ENCODE data around the gene TAAR2.

TAAR2 gene

GRCh38 chr6:132592855-132593254 lies 31.2 kb downstream of the TAAR2 start:
- TF ChIP-seq EZH2 (IDR thresholded peaks at IDR 0.05; ENCODE audit: borderline replicate concordance, low read depth, low read length, severe bottlenecking) (no peak), CTCF (IDR thresholded peaks at IDR 0.05; ENCODE audit: borderline replicate concordance, extremely low read depth, low read length, poor library complexity, severe bottlenecking) (no peak)
- Histone ChIP-seq H3K36me3 (ENCODE audit: insufficient read depth, low read length) (no peaks in the 10 kb centered on the region), H3K9me3 (ENCODE audit: insufficient read depth, low read length, severe bottlenecking) (no peaks in the 10 kb centered on the region), H3K4me1 (ENCODE audit: insufficient read depth, low read length) (no peaks in the 10 kb centered on the region), H3K9ac (ENCODE audit: low read depth, low read length) (no peak overlapping the region), H3K27me3 (ENCODE audit: insufficient read depth, low read length, poor library complexity) (no peaks in the 10 kb centered on the region), H3K79me2 (ENCODE audit: insufficient read depth, low read length) (no peaks in the 10 kb centered on the region), H3K4me3 (ENCODE audit: low read depth in 1 of 2, low read length in 2 of 2) (no peak overlapping the region), H3K4me2 (ENCODE audit: insufficient read depth, low read length) (no peak overlapping the region), H3K27ac (ENCODE audit: low read length) (no peak overlapping the region), H4K20me1 (ENCODE audit: insufficient read depth, low read length) (no peaks in the 10 kb centered on the region), H2AFZ (ENCODE audit: low read depth, low read length) (no peak overlapping the region)
- DNase-seq (no peak), ATAC-seq (ENCODE audit: insufficient read depth, low read depth) (no peak)

- DNase-seq: no peak
- H4K20me1 ChIP-seq (ENCODE audit: insufficient read depth, low read length): no peaks in the 10 kb centered on the region
- no peak overlapping the region for H3K27ac ChIP-seq (ENCODE audit: low read length)
- H3K4me3 ChIP-seq (ENCODE audit: low read depth in 1 of 2, low read length in 2 of 2): no peak overlapping the region
- H3K27me3 ChIP-seq (ENCODE audit: insufficient read depth, low read length, poor library complexity): peaks cover 2% of the 10 kb centered on the region
- no peak for ATAC-seq (ENCODE audit: insufficient read depth, low read depth)
- H3K9ac ChIP-seq (ENCODE audit: low read depth, low read length): no peak overlapping the region
- no peaks in the 10 kb centered on the region for H3K4me1 ChIP-seq (ENCODE audit: insufficient read depth, low read length)
- no peak overlapping the region for H2AFZ ChIP-seq (ENCODE audit: low read depth, low read length)
- H3K4me2 ChIP-seq (ENCODE audit: insufficient read depth, low read length): no peak overlapping the region
- no peaks in the 10 kb centered on the region for H3K9me3 ChIP-seq (ENCODE audit: insufficient read depth, low read length, severe bottlenecking)
- no peaks in the 10 kb centered on the region for H3K79me2 ChIP-seq (ENCODE audit: insufficient read depth, low read length)
- H3K36me3 ChIP-seq (ENCODE audit: insufficient read depth, low read length): no peaks in the 10 kb centered on the region
- TF ChIP-seq CTCF (IDR thresholded peaks at IDR 0.05; ENCODE audit: borderline replicate concordance, extremely low read depth, low read length, poor library complexity, severe bottlenecking) (no peak), EZH2 (IDR thresholded peaks at IDR 0.05; ENCODE audit: borderline replicate concordance, low read depth, low read length, severe bottlenecking) (no peak)
Measured at GRCh38 chr6:132590362-132590761, 33.7 kb downstream of the TAAR2 start.

DNA sequence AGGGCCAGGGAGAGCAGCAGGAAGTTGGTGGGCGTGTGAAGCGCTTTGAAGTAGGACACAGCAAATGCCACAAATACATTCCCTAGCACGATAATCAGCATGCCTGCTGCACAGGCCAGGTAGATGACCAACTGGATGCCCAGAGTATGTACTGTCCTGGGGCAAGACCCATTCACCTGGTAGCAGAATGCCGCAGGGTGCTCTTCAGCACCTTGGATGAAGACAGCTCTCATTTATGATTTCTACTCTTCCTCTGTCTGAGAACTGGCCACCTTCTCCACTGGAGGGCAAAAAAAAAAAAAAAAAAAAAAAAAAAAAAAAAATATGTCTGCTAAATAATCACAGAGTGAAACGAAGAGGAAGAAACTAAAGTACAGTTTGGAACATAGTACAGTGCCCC lies 34.6 kb downstream of the TAAR2 start, which contains the start of gene TAAR5:
Gene TAAR5, minus strand, starts transcription at position 288 of the 400 bp plus-strand sequence. Its CDS starts 55 bp downstream, at position 233.
- Histone ChIP-seq H4K20me1 (ENCODE audit: insufficient read depth, low read length) (no peaks in the 10 kb centered on the region), H3K4me2 (ENCODE audit: insufficient read depth, low read length) (no peak within 1 kb of the TSS), H2AFZ (ENCODE audit: low read depth, low read length) (no peak within 1 kb of the TSS), H3K9ac (ENCODE audit: low read depth, low read length) (no peak within 1 kb of the TSS), H3K36me3 (ENCODE audit: insufficient read depth, low read length) (no peaks in the 10 kb centered on the region), H3K4me3 (ENCODE audit: low read depth in 1 of 2, low read length in 2 of 2) (no peak within 1 kb of the TSS), H3K4me1 (ENCODE audit: insufficient read depth, low read length) (no peaks in the 10 kb centered on the region), H3K27ac (ENCODE audit: low read length) (no peak within 1 kb of the TSS), H3K79me2 (ENCODE audit: insufficient read depth, low read length) (no peaks in the 10 kb centered on the region), H3K27me3 (ENCODE audit: insufficient read depth, low read length, poor library complexity) (peaks cover 7% of the 10 kb centered on the region), H3K9me3 (ENCODE audit: insufficient read depth, low read length, severe bottlenecking) (no peaks in the 10 kb centered on the region)
- TF ChIP-seq EZH2 (IDR thresholded peaks at IDR 0.05; ENCODE audit: borderline replicate concordance, low read depth, low read length, severe bottlenecking) (no peak), CTCF (IDR thresholded peaks at IDR 0.05; ENCODE audit: borderline replicate concordance, extremely low read depth, low read length, poor library complexity, severe bottlenecking) (no peak)
- DNase-seq: no peak
- ATAC-seq (ENCODE audit: insufficient read depth, low read depth): no peak

DNA sequence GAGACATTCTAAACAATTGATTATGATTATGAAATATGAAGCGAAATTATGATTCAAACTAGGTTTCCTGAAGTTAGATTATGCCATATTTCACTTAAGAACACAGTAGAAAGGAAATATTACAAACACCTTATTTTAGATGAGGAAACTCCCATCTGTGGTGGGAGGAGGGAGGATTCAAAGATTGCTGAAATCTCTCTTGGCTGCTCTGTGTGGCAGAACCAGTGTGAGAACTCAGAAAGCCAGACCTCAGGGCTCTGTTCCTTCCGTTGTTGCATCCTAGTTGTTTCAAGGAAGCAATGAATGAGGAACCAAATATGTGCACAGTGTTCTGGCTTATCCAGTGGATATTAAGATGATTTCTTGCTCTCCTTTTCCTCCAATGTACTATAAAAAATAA lies 36.7 kb downstream of the TAAR2 start:
- H2AFZ ChIP-seq (ENCODE audit: low read depth, low read length): no peak overlapping the region
- no peaks in the 10 kb centered on the region for H4K20me1 ChIP-seq (ENCODE audit: insufficient read depth, low read length)
- H3K79me2 ChIP-seq (ENCODE audit: insufficient read depth, low read length): no peaks in the 10 kb centered on the region
- no peak overlapping the region for H3K9ac ChIP-seq (ENCODE audit: low read depth, low read length)
- peaks cover 7% of the 10 kb centered on the region for H3K27me3 ChIP-seq (ENCODE audit: insufficient read depth, low read length, poor library complexity)
- H3K4me2 ChIP-seq (ENCODE audit: insufficient read depth, low read length): no peak overlapping the region
- H3K27ac ChIP-seq (ENCODE audit: low read length): no peak overlapping the region
- no peak overlapping the region for H3K4me3 ChIP-seq (ENCODE audit: low read depth in 1 of 2, low read length in 2 of 2)
- H3K36me3 ChIP-seq (ENCODE audit: insufficient read depth, low read length): no peaks in the 10 kb centered on the region
- TF ChIP-seq CTCF (IDR thresholded peaks at IDR 0.05; ENCODE audit: borderline replicate concordance, extremely low read depth, low read length, poor library complexity, severe bottlenecking): no peak
- TF ChIP-seq EZH2 (IDR thresholded peaks at IDR 0.05; ENCODE audit: borderline replicate concordance, low read depth, low read length, severe bottlenecking): no peak
- no peak for DNase-seq
- no peak for ATAC-seq (ENCODE audit: insufficient read depth, low read depth)
- no peaks in the 10 kb centered on the region for H3K9me3 ChIP-seq (ENCODE audit: insufficient read depth, low read length, severe bottlenecking)
- no peaks in the 10 kb centered on the region for H3K4me1 ChIP-seq (ENCODE audit: insufficient read depth, low read length)
